GM21576 (cell line): ENCODE results near the gene MISP.
A peak's percentile ranks its signal among the peaks of the same experiment; 100 is the strongest.

ENCODE experiments used
- ATAC-seq: cut with Tn5 transposase; IDR thresholded peaks from one replicate; pipeline ENCODE4 v1.9.1; 2021; ENCODE audit warnings: mild to moderate bottlenecking, moderate library complexity; ENCODE audit not compliant: unreplicated experiment

Gene MISP

GRCh38 chr19:795691-796581 lies 45.0 kb downstream of the MISP start:
- ATAC-seq, result no peak

DNA sequence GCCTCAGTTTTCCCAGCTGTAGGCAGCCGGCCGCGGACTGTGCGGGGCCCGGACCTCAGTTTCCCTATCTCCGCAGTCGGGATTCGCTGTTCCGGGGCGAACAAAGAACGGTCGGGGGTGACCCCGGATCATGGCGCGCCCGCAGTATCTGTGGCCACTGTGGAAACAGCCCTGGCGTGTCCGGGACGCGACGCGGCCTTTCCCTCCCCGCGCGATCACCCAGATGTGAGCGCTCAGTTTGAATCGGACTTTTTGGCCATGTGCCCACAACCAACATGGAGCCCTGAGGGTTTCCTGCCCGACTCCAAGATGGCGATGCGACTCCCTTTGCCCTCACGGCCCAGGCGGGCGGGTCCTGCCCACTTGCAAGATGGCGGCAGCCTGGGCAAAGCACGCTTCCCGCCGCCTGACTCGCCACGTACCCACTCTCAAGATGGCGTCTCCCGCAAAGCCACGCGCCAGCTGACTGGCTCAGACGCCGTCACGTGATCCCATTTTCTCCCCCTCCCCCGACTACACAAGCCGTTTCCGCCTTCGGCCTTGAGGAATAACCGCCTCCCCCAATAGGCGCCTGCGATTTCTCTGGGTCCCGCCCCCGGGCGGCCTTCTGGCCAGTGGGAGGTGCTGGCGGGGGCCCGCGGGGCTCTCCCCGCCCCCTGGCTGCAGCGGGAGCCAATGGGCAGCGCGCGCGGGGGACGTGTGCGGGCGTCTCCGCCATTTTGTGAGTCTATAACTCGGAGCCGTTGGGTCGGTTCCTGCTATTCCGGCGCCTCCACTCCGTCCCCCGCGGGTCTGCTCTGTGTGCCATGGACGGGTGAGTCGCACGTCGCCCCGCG lies 46.0 kb downstream of the MISP start, which contains the start of gene PTBP1:
TSS of gene PTBP1 (plus strand) at position 761 of the 836 bp plus-strand sequence. CDS start at position 807, 46 bp downstream.
- peak; percentile 73 for ATAC-seq

DNA sequence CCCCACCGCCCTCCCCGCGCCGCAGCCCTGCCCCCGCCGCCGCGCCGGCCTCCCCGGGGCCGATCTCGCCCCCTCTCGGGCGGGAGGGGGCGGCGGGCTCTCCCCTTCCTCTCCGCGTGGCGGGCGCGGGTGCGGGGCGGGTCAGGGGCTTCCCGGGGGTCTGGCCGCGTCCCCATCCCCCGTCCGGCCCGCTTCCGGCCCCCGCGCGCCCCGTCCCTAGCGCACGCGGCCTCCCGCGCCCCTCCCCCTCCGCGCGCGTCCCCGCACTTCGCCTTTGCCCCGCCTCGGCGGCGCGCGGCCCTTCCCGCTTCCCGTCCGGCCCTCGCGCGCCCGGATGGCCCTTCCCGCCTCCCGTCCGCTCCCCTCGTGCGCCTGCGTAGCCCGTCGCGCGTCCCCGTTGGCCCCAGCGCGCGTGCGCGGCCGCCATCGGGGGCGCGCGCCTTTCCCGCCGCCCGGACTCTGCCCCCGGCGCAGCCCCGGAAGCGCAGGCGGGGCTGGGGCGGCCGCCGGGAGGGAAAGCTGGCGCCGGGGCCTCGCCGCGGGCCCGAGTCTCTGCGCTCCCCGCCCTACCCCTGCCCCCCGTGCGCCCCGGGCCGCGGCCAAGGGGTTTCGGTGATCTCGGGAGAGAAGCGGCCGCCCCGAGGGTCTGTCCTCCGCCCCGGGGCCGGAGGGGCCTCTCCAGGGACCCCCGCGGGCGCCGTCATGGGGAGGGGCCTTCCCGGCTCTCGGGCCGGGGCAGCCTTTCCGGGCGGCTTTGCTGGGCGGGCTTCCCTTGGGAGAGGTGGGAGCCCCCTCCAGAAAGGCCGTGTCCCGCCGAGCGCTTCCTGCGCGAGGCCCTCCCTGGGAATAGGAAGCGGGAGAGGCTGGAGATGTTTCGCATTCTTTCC lies 46.9 kb downstream of the MISP start:
- ATAC-seq, result peak; percentile 30

DNA sequence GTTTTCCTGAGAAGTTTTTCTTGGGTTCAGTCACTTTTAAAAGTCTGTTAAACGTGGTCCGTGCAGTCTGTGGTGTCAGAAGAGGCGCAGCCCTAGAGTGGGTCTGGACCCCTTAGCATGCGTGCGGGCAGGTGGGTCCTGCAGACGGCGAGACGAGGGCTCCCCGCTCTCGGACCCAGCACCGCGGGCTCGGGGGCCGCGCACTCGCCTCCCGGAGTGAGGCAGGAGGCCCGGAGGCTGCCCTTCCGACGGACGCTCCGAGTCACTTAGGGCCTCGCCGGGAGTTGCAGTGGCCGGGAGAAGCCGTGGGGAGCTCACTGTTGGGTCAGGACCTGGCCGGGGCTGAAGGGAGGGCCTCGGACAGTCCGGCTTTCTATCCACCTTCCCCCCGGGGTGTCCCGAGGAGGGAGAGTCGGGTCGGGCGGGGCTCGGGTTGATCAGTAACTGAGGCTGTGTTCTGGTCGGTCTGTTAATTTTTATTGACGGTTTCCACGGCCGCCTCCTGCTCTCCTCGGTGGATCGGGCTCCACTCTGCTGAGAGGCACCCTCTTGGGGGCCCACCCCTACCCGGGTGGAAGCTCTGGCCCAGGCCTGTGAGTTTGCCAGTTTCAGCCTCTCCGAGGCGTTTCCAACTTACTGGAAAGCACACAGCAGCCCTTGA lies 47.6 kb downstream of the MISP start:
- ATAC-seq, result no peak

- no peak for ATAC-seq
These were observed 48.4 kb downstream of the MISP start for GRCh38 chr19:799076-799881.

DNA sequence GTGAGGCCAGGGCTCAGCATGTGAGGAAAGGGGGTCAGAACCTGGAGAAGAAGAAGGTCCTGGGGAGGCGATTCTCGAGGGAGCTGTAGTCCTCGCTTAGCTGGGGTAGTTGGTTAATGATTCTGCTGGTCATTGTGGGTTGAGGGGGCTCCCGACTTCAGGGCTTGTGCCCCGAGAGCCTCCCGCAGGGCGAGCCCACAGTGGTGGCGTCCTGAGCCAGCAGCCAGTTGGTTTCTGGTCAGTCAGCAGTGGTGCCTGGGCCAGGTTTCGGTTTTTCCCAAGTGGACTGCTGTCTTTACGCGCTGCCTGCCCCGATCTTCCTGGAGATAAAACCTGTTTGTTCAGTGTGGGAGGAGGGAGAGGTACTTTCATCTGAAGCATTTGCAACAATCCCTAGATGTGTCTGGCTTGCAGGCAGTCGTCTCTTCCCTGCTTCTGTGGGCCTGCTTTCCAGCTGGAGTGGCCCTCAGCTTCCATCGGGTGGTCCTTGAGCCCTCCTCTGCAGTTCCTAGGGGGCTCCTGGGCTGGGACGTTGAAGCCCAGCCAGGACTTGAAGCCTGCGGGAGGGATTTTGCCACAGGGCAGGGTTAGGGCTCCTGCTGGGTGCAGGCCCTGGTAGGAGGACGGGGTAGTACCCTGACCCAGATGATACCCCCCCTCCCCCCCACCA lies 49.6 kb downstream of the MISP start:
- ATAC-seq, result no peak

DNA sequence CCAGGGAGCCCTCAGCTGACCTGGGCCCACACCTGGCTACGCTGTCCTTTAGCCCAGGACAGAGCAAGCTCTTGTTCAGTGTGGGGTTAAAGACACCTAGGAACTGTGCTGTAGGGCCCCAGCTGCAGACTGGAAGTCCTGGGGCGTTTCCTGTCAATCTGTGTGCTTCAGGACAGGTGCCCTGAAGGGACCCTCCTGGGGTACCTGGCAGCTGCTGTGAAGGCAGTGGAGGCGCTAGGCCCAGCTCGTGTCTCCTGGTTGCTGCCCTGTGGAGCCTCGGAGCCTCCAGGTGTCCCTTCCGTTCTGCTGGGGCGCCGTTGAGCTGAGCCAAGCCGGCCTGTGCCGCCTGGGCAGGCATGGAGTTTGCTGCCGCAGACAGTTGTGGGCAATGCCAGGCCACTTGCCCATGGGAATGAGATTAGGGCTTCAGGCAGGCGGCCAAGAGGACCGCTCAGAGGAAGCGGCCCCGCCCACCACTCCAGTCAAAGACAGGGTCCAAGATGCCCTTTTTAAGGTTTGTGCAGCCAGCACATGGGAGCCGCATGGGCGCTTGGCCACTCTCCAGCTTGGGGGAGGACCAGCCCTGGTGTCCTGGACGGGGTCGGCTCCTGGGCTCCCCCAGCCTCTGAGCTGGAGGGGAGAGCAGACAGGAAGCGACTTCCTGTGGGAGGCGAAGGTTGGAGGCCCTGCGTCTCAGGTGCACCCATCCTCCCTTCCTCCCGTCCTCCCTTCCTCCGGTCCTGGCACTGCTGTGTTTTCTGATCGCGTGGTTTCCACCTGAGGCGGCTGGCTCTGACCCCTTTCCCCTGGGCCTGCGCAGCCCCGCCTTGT lies 50.3 kb downstream of the MISP start:
- no peak for ATAC-seq

GRCh38 chr19:801861-802497 lies 51.1 kb downstream of the MISP start:
- ATAC-seq, result no peak

DNA sequence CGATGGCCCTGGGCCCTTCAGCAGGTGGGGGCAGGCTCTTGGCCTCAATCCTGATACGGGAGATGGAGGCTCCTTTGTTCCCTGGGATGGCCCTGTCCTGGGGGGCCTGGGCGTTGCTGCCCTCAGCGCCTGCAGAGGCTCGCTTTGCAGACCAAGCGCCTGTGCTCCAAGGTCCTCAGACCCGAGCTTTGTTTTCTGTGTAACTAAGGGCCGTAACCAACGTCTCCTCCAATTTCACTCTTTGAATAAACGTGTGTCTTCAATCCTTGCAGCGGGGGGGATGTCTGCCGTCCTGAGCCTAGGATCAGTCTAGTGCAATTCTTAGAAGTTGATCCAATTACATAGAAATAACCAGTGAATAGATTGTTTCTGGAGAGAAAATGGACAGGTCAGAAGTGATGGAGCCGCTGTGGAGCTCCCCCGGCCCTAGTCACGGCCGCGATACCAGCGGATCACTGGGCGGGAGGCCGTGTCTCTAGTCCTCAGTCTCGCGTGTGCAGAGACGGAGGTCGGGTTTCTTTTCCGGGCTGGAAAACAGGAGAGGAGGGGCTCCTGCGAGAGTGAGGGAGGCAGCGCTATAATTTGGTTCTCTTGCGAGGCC lies 51.7 kb downstream of the MISP start:
- no peak for ATAC-seq

- no peak for ATAC-seq
These were observed 52.2 kb downstream of the MISP start for GRCh38 chr19:803099-803561.

GRCh38 chr19:803686-804418 lies 52.9 kb downstream of the MISP start:
- ATAC-seq, result no peak

DNA sequence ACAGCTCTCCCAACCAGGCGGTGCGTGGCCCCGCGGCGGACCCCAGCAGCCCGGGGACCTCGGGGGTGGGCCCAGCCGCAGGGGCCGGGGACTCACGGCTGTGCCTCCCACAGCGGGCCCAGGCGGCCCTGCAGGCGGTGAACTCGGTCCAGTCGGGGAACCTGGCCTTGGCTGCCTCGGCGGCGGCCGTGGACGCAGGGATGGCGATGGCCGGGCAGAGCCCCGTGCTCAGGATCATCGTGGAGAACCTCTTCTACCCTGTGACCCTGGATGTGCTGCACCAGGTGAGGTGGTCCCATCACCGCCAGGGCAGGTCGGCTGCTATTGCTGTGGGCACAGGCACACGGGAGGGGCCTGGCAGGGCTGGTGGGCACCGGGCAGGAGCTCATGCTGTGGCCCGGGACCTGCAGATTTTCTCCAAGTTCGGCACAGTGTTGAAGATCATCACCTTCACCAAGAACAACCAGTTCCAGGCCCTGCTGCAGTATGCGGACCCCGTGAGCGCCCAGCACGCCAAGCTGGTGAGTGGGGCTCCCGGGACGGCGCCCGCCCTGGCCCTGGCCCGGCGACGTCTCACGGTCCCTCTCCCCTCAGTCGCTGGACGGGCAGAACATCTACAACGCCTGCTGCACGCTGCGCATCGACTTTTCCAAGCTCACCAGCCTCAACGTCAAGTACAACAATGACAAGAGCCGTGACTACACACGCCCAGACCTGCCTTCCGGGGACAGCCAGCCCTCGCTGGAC lies 53.7 kb downstream of the MISP start:
- no peak for ATAC-seq

- ATAC-seq, result no peak
These were observed 54.2 kb downstream of the MISP start for GRCh38 chr19:805166-805551.

DNA sequence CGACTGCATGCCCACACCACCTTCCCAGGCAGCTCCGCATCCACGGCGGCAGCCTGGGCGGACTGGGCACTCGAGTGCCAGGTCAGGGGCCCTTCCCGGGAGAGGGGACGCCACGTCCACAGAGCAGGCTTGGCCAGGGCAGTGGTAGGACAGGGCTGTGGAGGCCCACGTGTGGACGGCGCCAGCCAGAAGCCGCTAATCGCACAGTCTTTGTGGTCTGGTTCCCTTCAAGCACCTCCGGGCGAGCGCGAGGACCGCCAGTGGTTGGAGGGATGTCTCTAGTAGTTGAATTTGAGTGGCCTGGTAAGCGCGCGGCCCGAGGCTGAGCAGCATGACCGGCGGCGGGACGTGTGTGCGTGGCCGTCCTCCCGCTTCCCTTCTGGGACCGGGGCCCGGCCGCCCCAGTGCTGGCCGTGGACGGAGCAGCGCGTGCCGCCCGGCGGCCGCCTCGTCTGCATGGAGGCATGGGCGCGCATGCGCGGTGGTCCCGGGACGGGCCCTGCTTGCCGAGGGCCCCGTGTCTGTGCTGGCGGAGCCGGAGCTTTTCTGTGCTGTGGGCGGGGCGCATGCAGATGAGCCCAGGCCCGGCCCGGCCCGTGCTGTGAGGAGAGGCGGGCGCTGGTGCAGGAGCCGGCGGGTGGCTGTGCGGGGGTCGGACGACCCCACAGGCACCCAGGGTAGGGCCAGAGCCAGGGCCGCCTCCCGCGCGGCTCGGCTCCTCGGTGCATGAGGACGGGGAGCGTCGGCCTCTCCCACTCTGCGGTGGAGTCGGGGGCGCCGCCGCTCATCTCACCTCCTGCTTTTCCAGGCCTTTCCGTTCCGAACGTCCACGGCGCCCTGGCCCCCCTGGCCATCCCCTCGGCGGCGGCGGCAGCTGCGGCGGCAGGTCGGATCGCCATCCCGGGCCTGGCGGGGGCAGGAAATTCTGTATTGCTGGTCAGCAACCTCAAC lies 55.0 kb downstream of the MISP start:
- no peak for ATAC-seq
